Hepatocyte (in vitro differentiated cells): Measurements from ENCODE around the gene PCNX3. TPM values are rescaled to one million over a fixed set of nuclear protein-coding genes. Genes with fewer than 3 reads are reported as not detected.

ENCODE experiments used
- DNase-seq: peaks from one replicate; pipeline ENCODE4 v3.0.0-alpha.2; 2016; ENCODE audit warnings: low spot score
- H2AFZ ChIP-seq: fragments of 200-600 bp; sonication (generic); 2 replicates; pipeline ENCODE4 v1.6.0; 2016; ENCODE audit warnings: antibody characterized with exemption, mild to moderate bottlenecking
- H3K27ac ChIP-seq: fragments of 200-600 bp; sonication (generic); 2 replicates; pipeline ENCODE4 v1.5.1; 2016; ENCODE audit warnings: mild to moderate bottlenecking
- H3K27me3 ChIP-seq: fragments of 200-600 bp; sonication (generic); 2 replicates; pipeline ENCODE4 v1.6.1; 2016
- H3K36me3 ChIP-seq: fragments of 200-600 bp; sonication (generic); replicated peaks from 2 replicates; pipeline ENCODE4 v1.5.1; 2016; ENCODE audit warnings: low read depth; ENCODE audit not compliant: insufficient read depth
- H3K4me1 ChIP-seq: fragments of 200-600 bp; sonication (generic); 2 replicates; pipeline ENCODE4 v1.5.1; 2016; ENCODE audit warnings: mild to moderate bottlenecking, moderate library complexity; ENCODE audit not compliant: insufficient read depth
- H3K4me2 ChIP-seq: fragments of 200-600 bp; sonication (generic); 2 replicates; pipeline ENCODE4 v1.6.0; 2016
- H3K4me3 ChIP-seq: fragments of 200-600 bp; sonication (generic); 2 replicates; pipeline ENCODE4 v1.5.1; 2016; ENCODE audit warnings: mild to moderate bottlenecking
- H3K79me2 ChIP-seq: fragments of 200-600 bp; sonication (generic); 2 replicates; pipeline ENCODE4 v1.6.0; 2017; ENCODE audit warnings: mild to moderate bottlenecking
- H3K9me2 ChIP-seq: fragments of 200-600 bp; sonication (generic); replicated peaks from 2 replicates; pipeline ENCODE4 v1.6.0; 2017; ENCODE audit warnings: mild to moderate bottlenecking; ENCODE audit not compliant: insufficient read depth
- H3K9me3 ChIP-seq: fragments of 200-600 bp; sonication (generic); 2 replicates; pipeline ENCODE4 v1.5.1; 2016; ENCODE audit warnings: low read depth, mild to moderate bottlenecking
- H4K20me1 ChIP-seq: fragments of 200-600 bp; sonication (generic); 2 replicates; pipeline ENCODE4 v1.6.0; 2016; ENCODE audit warnings: mild to moderate bottlenecking; ENCODE audit not compliant: insufficient read depth, poor library complexity, severe bottlenecking
- CTCF ChIP-seq: fragments of 200-600 bp; sonication (generic); IDR thresholded peaks from 2 replicates; pipeline ENCODE4 v1.5.1; 2016; ENCODE audit warnings: antibody characterized with exemption, mild to moderate bottlenecking; ENCODE audit not compliant: poor library complexity
- EZH2 ChIP-seq: fragments of 200-600 bp; sonication (generic); IDR thresholded peaks from 2 replicates; pipeline ENCODE4 v1.6.1; 2016; ENCODE audit warnings: antibody characterized with exemption, mild to moderate bottlenecking, borderline replicate concordance
- EZH2phosphoT487 ChIP-seq: fragments of 200-600 bp; sonication (generic); IDR thresholded peaks from one replicate; pipeline ENCODE4 v1.6.1; 2018; ENCODE audit warnings: antibody characterized with exemption, mild to moderate bottlenecking, low read depth, moderate library complexity; ENCODE audit not compliant: unreplicated experiment, severe bottlenecking
- WGBS: methylation state at CpG from one replicate; pipeline ENCODE4 v1.1.6; 2016; ENCODE audit warnings: low lambda C conversion rate; ENCODE audit errors: missing lambda C conversion rate; 5-methylcytosine and 5-hydroxymethylcytosine counted together
- polyA plus RNA-seq: library from polyadenylated mRNA; unstranded; fragments of >200 nt; fragmentation: Nextera tagmentation; extraction: Ambion mirVana; gene quantifications from 2 replicates; pipeline ENCODE4 v1.2.1, GENCODE V29; 2016
- total RNA-seq: library from RNA; depleted of rRNA; stranded (reverse); fragments of >200 nt; gene quantifications from 2 replicates; pipeline ENCODE4 v1.2.3, GENCODE V29; 2014

PCNX3 gene
- total and polyA plus RNA-seq, 2 experiments from 2014 or later: 20.0 to 27.4 TPM

- H3K4me3 ChIP-seq: no peak overlapping the region
- peak overlapping the region; percentile 91 for H3K4me2 ChIP-seq
- H3K27ac ChIP-seq: no peak overlapping the region
- no peak for DNase-seq
- WGBS: 98% methylated on average over 17 of the region's 17 CpGs
- TF ChIP-seq EZH2phosphoT487 (no peak), EZH2 (no peak), CTCF (no peak)
- H4K20me1 ChIP-seq: peaks cover 13% of the 10 kb centered on the region
- no peaks in the 10 kb centered on the region for H3K9me2 ChIP-seq
- H3K9me3 ChIP-seq: no peaks in the 10 kb centered on the region
- H3K36me3 ChIP-seq: no peaks in the 10 kb centered on the region
- H3K27me3 ChIP-seq: no peaks in the 10 kb centered on the region
- no peak overlapping the region for H2AFZ ChIP-seq
- peaks cover 18% of the 10 kb centered on the region for H3K4me1 ChIP-seq
- H3K79me2 ChIP-seq: peaks cover 49% of the 10 kb centered on the region
Observed at GRCh38 chr11:65617136-65617850, 1.7 kb downstream of the PCNX3 start.

GRCh38 chr11:65617990-65618751, 2.6 kb downstream of the PCNX3 start:
- Histone ChIP-seq H3K27ac (no peak overlapping the region), H3K9me3 (no peaks in the 10 kb centered on the region), H2AFZ (no peak overlapping the region), H3K79me2 (peaks cover 40% of the 10 kb centered on the region), H4K20me1 (peaks cover 6% of the 10 kb centered on the region), H3K36me3 (no peaks in the 10 kb centered on the region), H3K27me3 (no peaks in the 10 kb centered on the region), H3K4me2 (no peak overlapping the region), H3K9me2 (no peaks in the 10 kb centered on the region), H3K4me1 (peaks cover 9% of the 10 kb centered on the region), H3K4me3 (no peak overlapping the region)
- TF ChIP-seq CTCF (no peak), EZH2 (no peak)
- WGBS: 97% methylated on average over 32 of the region's 33 CpGs
- no peak for DNase-seq

GRCh38 chr11:65618763-65619162, 3.2 kb downstream of the PCNX3 start:
- Histone ChIP-seq H3K27me3 (no peaks in the 10 kb centered on the region), H3K4me3 (no peak overlapping the region), H3K36me3 (no peaks in the 10 kb centered on the region), H3K4me1 (peaks cover 7% of the 10 kb centered on the region), H3K9me2 (no peaks in the 10 kb centered on the region), H2AFZ (no peak overlapping the region), H4K20me1 (peaks cover 6% of the 10 kb centered on the region), H3K79me2 (peaks cover 34% of the 10 kb centered on the region), H3K4me2 (no peak overlapping the region), H3K27ac (no peak overlapping the region), H3K9me3 (no peaks in the 10 kb centered on the region)
- WGBS: 93% methylated on average over 14 of the region's 14 CpGs
- TF ChIP-seq CTCF: no peak
- TF ChIP-seq EZH2: no peak
- no peak for TF ChIP-seq EZH2phosphoT487
- DNase-seq: no peak
